HT1080 (cell line): Measurements from ENCODE around the gene ADAM23. TPM values are rescaled to one million over a fixed set of nuclear protein-coding genes. Genes with fewer than 3 reads are reported as not detected.

ENCODE experiments used
- DNase-seq: peaks from one replicate; pipeline ENCODE4 v3.0.0-alpha.2; 2015; ENCODE audit warnings: low read depth
- total RNA-seq: library from RNA; depleted of rRNA; stranded (reverse); fragments of >200 nt; shearing (Covaris generic); gene quantifications from 2 replicates; pipeline ENCODE4 v1.2.3, GENCODE V29; 2014

The ADAM23 gene
- total RNA-seq, 1 experiment from 2014 or later: 3.2 TPM

- no peak for DNase-seq
Observed at GRCh38 chr2:206443735-206444527, 599 bp downstream of the ADAM23 start.

- DNase-seq: no peak
Observed at GRCh38 chr2:206445948-206446347, 2.6 kb downstream of the ADAM23 start.

GRCh38 chr2:206452242-206452641, 8.9 kb downstream of the ADAM23 start:
- peak; percentile 5 for DNase-seq

GRCh38 chr2:206452750-206453149, 9.4 kb downstream of the ADAM23 start:
- peak; percentile 79 for DNase-seq

GRCh38 chr2:206456078-206456754, 12.9 kb downstream of the ADAM23 start:
- peak; percentile 9 for DNase-seq

- DNase-seq: no peak
Observed at GRCh38 chr2:206457188-206457634, 13.9 kb downstream of the ADAM23 start.

GRCh38 chr2:206462240-206462854, 19.0 kb downstream of the ADAM23 start:
- no peak for DNase-seq

GRCh38 chr2:206463685-206464084, 20.4 kb downstream of the ADAM23 start:
- no peak for DNase-seq

- no peak for DNase-seq
Observed at GRCh38 chr2:206464597-206464996, 21.3 kb downstream of the ADAM23 start.

- DNase-seq: no peak
Observed at GRCh38 chr2:206471524-206472062, 28.3 kb downstream of the ADAM23 start.

- no peak for DNase-seq
Observed at GRCh38 chr2:206472094-206472493, 28.8 kb downstream of the ADAM23 start.

GRCh38 chr2:206474099-206474498, 30.8 kb downstream of the ADAM23 start:
- no peak for DNase-seq

- no peak for DNase-seq
Observed at GRCh38 chr2:206477296-206477695, 34.0 kb downstream of the ADAM23 start.

- no peak for DNase-seq
Observed at GRCh38 chr2:206478340-206478739, 35.0 kb downstream of the ADAM23 start.

- peak; percentile 58 for DNase-seq
Observed at GRCh38 chr2:206480161-206480560, 36.8 kb downstream of the ADAM23 start.

GRCh38 chr2:206480620-206481019, 37.3 kb downstream of the ADAM23 start:
- DNase-seq: no peak

GRCh38 chr2:206481056-206481455, 37.7 kb downstream of the ADAM23 start:
- DNase-seq: no peak

GRCh38 chr2:206482123-206482522, 38.8 kb downstream of the ADAM23 start:
- no peak for DNase-seq

GRCh38 chr2:206482633-206483032, 39.3 kb downstream of the ADAM23 start:
- no peak for DNase-seq

- DNase-seq: no peak
Observed at GRCh38 chr2:206488053-206488452, 44.7 kb downstream of the ADAM23 start.

- DNase-seq: no peak
Observed at GRCh38 chr2:206488623-206489022, 45.3 kb downstream of the ADAM23 start.

GRCh38 chr2:206494061-206494460, 50.7 kb downstream of the ADAM23 start:
- no peak for DNase-seq
